SK-N-SH (cell line): Measurements from ENCODE around the gene GCLM. TPM values are rescaled to one million over a fixed set of nuclear protein-coding genes. Genes with fewer than 3 reads are reported as not detected.

Experiments
- CTCF ChIA-PET: fragments of 300-600, 350-600 bp; formaldehyde crosslinking; extraction: SDS; loops from one replicate; lab custom pipeline; 2021; lab: Yijun Ruan, JAX
- POLR2A ChIA-PET: fragments of 350-600 bp; sonication (Branson Sonifier 250); formaldehyde crosslinking; extraction: SDS; loops from one replicate; lab custom pipeline; 2020; ENCODE audit warnings: antibody characterized with exemption, inconsistent platforms; lab: Yijun Ruan, JAX
- DNase-seq: peaks from one replicate; pipeline ENCODE4 v3.0.0; 2012
- H2AFZ ChIP-seq: fragments of 200-600 bp; sonication (generic); 2 replicates; pipeline ENCODE4 v1.8.1; 2016; ENCODE audit warnings: antibody characterized with exemption, mild to moderate bottlenecking, low read depth
- H3F3A ChIP-seq: fragments of 200-600 bp; sonication (generic); replicated peaks from 2 replicates; pipeline ENCODE3; 2016; ENCODE audit warnings: antibody characterized with exemption, mild to moderate bottlenecking; ENCODE audit not compliant: insufficient read depth
- H3K27ac ChIP-seq, 2 experiments: fragments of 200-500 bp in 1 of 2; fragments of 200-600 bp in 1 of 2; sonication (Bioruptor generic) in 1 of 2; sonication (generic), shearing (Covaris generic) in 1 of 2; 2 replicates each; pipeline versions ENCODE4 v1.5.1 to v1.6.1; 2014 to 2016; ENCODE audit warnings: low read depth in 2 of 2, inconsistent platforms in 1 of 2, low read length in 1 of 2, mild to moderate bottlenecking in 1 of 2, mixed read lengths in 1 of 2
- H3K27me3 ChIP-seq: fragments of 200-600 bp; sonication (generic), shearing (Covaris generic); 2 replicates; pipeline ENCODE4 v1.6.1; 2016; ENCODE audit warnings: mixed run types; ENCODE audit not compliant: insufficient read depth
- H3K36me3 ChIP-seq, 2 experiments: fragments of 200-500 bp in 1 of 2; fragments of 200-600 bp in 1 of 2; sonication (Bioruptor generic) in 1 of 2; sonication (generic) in 1 of 2; replicated peaks in 1 of 2; 2 replicates each; pipeline versions ENCODE3 to v1.5.1; 2014 to 2016; ENCODE audit warnings: low read length in 1 of 2, mild to moderate bottlenecking in 1 of 2; ENCODE audit not compliant: insufficient read depth in 2 of 2, control insufficient read depth in 1 of 2
- H3K4me1 ChIP-seq, 2 experiments: fragments of 200-500 bp in 1 of 2; fragments of 200-600 bp in 1 of 2; sonication (Bioruptor generic) in 1 of 2; sonication (generic), shearing (Covaris generic) in 1 of 2; 2 replicates each; pipeline versions ENCODE4 v1.5.1 to v1.6.1; 2014 to 2016; ENCODE audit warnings: low read depth in 1 of 2, low read length in 1 of 2, mixed run types in 1 of 2; ENCODE audit not compliant: insufficient read depth in 2 of 2, control insufficient read depth in 1 of 2
- H3K4me2 ChIP-seq: fragments of 200-600 bp; sonication (generic), shearing (Covaris generic); 2 replicates; pipeline ENCODE4 v1.6.1; 2017; ENCODE audit warnings: mixed run types
- H3K4me3 ChIP-seq, 2 experiments: fragments of 200-500 bp in 1 of 2; fragments of 200-600 bp in 1 of 2; sonication (Bioruptor generic) in 1 of 2; sonication (generic), shearing (Covaris generic) in 1 of 2; 2 replicates each; pipeline versions ENCODE4 v1.5.1 to v1.8.1; 2014 to 2016; ENCODE audit warnings: low read depth in 2 of 2, inconsistent platforms in 1 of 2, low read length in 1 of 2, mild to moderate bottlenecking in 1 of 2, mixed read lengths in 1 of 2, moderate library complexity in 1 of 2
- H3K79me2 ChIP-seq: fragments of 200-600 bp; sonication (generic); 2 replicates; pipeline ENCODE4 v1.8.1; 2017; ENCODE audit warnings: mild to moderate bottlenecking; ENCODE audit not compliant: insufficient read depth
- H3K9ac ChIP-seq: fragments of 200-600 bp; sonication (generic); 2 replicates; pipeline ENCODE4 v1.6.1; 2017; ENCODE audit warnings: mixed run types
- H3K9me2 ChIP-seq: fragments of 200-600 bp; sonication (generic); 2 replicates; pipeline ENCODE4 v1.6.1; 2017; ENCODE audit warnings: mixed run types
- H3K9me3 ChIP-seq: fragments of 200-600 bp; sonication (generic); 2 replicates; pipeline ENCODE4 v1.6.1; 2017; ENCODE audit warnings: mixed run types, mild to moderate bottlenecking, moderate library complexity
- H4K20me1 ChIP-seq: fragments of 200-600 bp; sonication (generic); 2 replicates; pipeline ENCODE4 v1.6.1; 2017; ENCODE audit warnings: mild to moderate bottlenecking, mixed run types; ENCODE audit not compliant: insufficient read depth
- CTCF ChIP-seq: fragments of 200-600 bp; sonication (generic); IDR thresholded peaks from 2 replicates; pipeline ENCODE4 v1.6.1; 2017; ENCODE audit warnings: antibody characterized with exemption, mild to moderate bottlenecking, moderate library complexity
- FOSL2 ChIP-seq: IDR thresholded peaks from 2 replicates; pipeline ENCODE4 v1.4.0; 2012; ENCODE audit warnings: low read depth, mild to moderate bottlenecking, moderate library complexity, borderline replicate concordance
- FOXM1 ChIP-seq: IDR thresholded peaks from 2 replicates; pipeline ENCODE4 v1.4.0; 2012; ENCODE audit warnings: low read depth, mild to moderate bottlenecking
- IRF3 ChIP-seq: fragments of 150-350 bp; IDR thresholded peaks from 2 replicates; pipeline ENCODE4 v1.6.1; 2016; ENCODE audit warnings: mild to moderate bottlenecking, low read depth, low read length
- MEF2A ChIP-seq: IDR thresholded peaks from 2 replicates; pipeline ENCODE4 v1.4.0; 2012; ENCODE audit warnings: low read depth, borderline replicate concordance
- MXI1 ChIP-seq: IDR thresholded peaks from 2 replicates; pipeline ENCODE4 v1.6.1; 2012; ENCODE audit warnings: mild to moderate bottlenecking, low read depth, low read length, improper control_type of control experiment
- NFIC ChIP-seq: IDR thresholded peaks from 2 replicates; pipeline ENCODE4 v1.4.0; 2012; ENCODE audit warnings: borderline replicate concordance
- NRF1 ChIP-seq: IDR thresholded peaks from 2 replicates; pipeline ENCODE4 v1.6.1; 2012; ENCODE audit warnings: low read depth, mild to moderate bottlenecking, low read length
- POLR2AphosphoS5 ChIP-seq: IDR thresholded peaks from 2 replicates; pipeline ENCODE4 v1.6.1; 2012; ENCODE audit warnings: low read depth, low read length
- RAD21 ChIP-seq: IDR thresholded peaks from 2 replicates; pipeline ENCODE4 v1.6.1; 2012; ENCODE audit warnings: mild to moderate bottlenecking, low read length
- SMC3 ChIP-seq: IDR thresholded peaks from 2 replicates; pipeline ENCODE4 v1.6.1; 2012; ENCODE audit warnings: low read depth, low read length, improper control_type of control experiment
- ZBTB33 ChIP-seq: IDR thresholded peaks from 2 replicates; pipeline ENCODE4 v1.4.0; 2012; ENCODE audit warnings: low read depth, borderline replicate concordance
- WGBS: methylation state at CpG from one replicate; pipeline ENCODE4 v1.1.6; 2017; ENCODE audit warnings: low lambda C conversion rate; 5-methylcytosine and 5-hydroxymethylcytosine counted together
- polyA plus RNA-seq, 3 experiments: library from polyadenylated mRNA; depleted of rRNA; stranded (reverse); fragments of >200 nt; gene quantifications; 2 replicates each; pipeline ENCODE4 v1.2.3, GENCODE V29; 2012

GCLM gene
- polyA plus RNA-seq, 1 of the 3 experiments (the other 2 are of a cell fraction) = 9.4 TPM

GRCh38 chr1:93909146-93910050, at the start of gene GCLM (continued):
- TF ChIP-seq IRF3 (no peak), RAD21 (peak; percentile 53), MEF2A (no peak), ZBTB33 (no peak), MXI1 (peak; percentile 90; the same call in 1 of the 2 replicates), NRF1 (peak; percentile 42; the same call in 1 of the 2 replicates), CTCF (peak; percentile 77), FOXM1 (no peak), FOSL2 (peak; percentile 61; the same call in 1 of the 2 replicates), POLR2AphosphoS5 (peak; percentile 63), NFIC (no peak)

- no peaks in the 10 kb centered on the region for H3K9me2 ChIP-seq
- peaks cover 5% of the 10 kb centered on the region; the same call in 1 of the 2 replicates for H3K9me3 ChIP-seq
- H3K4me3 ChIP-seq = no peak overlapping the region
- ChIA-PET POLR2A (no interaction called here), CTCF (interaction anchor here (0.6 to 1.7 kb wide), 5 partner anchors 10 to 511 kb away, joined by 3 to 6 read pairs (median 3); partner anchors contain the start of genes FNBP1L and GCLM)
- H3K36me3 ChIP-seq = no peaks in the 10 kb centered on the region
- H4K20me1 ChIP-seq = no peaks in the 10 kb centered on the region
- H3F3A ChIP-seq = no peaks in the 10 kb centered on the region
- no peak overlapping the region for H3K4me2 ChIP-seq
- WGBS = 38% methylated on average over 1 of the region's 1 CpG
- H3K9ac ChIP-seq = no peak overlapping the region
- no peaks in the 10 kb centered on the region for H3K79me2 ChIP-seq
- no peaks in the 10 kb centered on the region for H3K27me3 ChIP-seq
- TF ChIP-seq ZBTB33 (no peak), SMC3 (no peak)
- no peak for DNase-seq
- no peak overlapping the region for H3K27ac ChIP-seq
- no peak overlapping the region for H2AFZ ChIP-seq
- H3K4me1 ChIP-seq = no peaks in the 10 kb centered on the region
These were observed 49.5 kb upstream of the GCLM start for GRCh38 chr1:93958726-93959100.
